A673 (cell line): ENCODE measurements around the gene NEB. TPM values are rescaled to one million over a fixed set of nuclear protein-coding genes. Genes with fewer than 3 reads are reported as not detected.

Experiments used
- BruUV-seq: library from RNA; stranded (reverse); fragments of 400-500 nt; replicated peaks from 2 replicates; lab custom pipeline; 2021; lab: Mats Ljungman, UMichigan
- CTCF ChIA-PET: fragments of 300-600 bp; sonication (Branson Sonifier 250); formaldehyde crosslinking; loops from one replicate; lab custom pipeline; 2022; ENCODE audit warnings: antibody characterized with exemption; lab: Charles Lee
- POLR2A ChIA-PET: fragments of 300-600 bp; sonication (Branson Sonifier 250); formaldehyde crosslinking; loops from one replicate; lab custom pipeline; 2022; ENCODE audit warnings: antibody characterized with exemption; ENCODE audit not compliant: low non-redundant PET; lab: Charles Lee
- DNase-seq: peaks from one replicate; pipeline ENCODE4 v3.0.0-alpha.2; 2015; ENCODE audit warnings: low spot score
- H3K27ac ChIP-seq: fragments of 200-600 bp; sonication (generic); 2 replicates; pipeline ENCODE4 v1.5.1; 2016; ENCODE audit warnings: mixed run types, low read depth, mild to moderate bottlenecking, mixed read lengths, antibody characterized with exemption, low read length; ENCODE audit not compliant: poor library complexity, severe bottlenecking
- H3K27me3 ChIP-seq: fragments of 200-600 bp; sonication (generic); replicated peaks from 2 replicates; pipeline ENCODE4 v1.6.1; 2017; ENCODE audit warnings: mixed run types, low read depth, mild to moderate bottlenecking, mixed read lengths, antibody characterized with exemption, low read length; ENCODE audit not compliant: insufficient read depth, poor library complexity
- H3K36me3 ChIP-seq: fragments of 200-600 bp; sonication (generic); 2 replicates; pipeline ENCODE4 v1.6.1; 2016; ENCODE audit warnings: mixed run types, mild to moderate bottlenecking, mixed read lengths, antibody characterized with exemption, low read length; ENCODE audit not compliant: insufficient read depth, poor library complexity, severe bottlenecking
- H3K4me1 ChIP-seq: fragments of 200-600 bp; sonication (generic); 2 replicates; pipeline ENCODE4 v1.6.1; 2017; ENCODE audit warnings: mixed run types, mild to moderate bottlenecking, mixed read lengths, antibody characterized with exemption, low read length; ENCODE audit not compliant: insufficient read depth, poor library complexity, severe bottlenecking
- H3K4me3 ChIP-seq: fragments of 200-600 bp; sonication (generic); 2 replicates; pipeline ENCODE4 v1.5.1; 2016; ENCODE audit warnings: low read depth, mixed run types, mild to moderate bottlenecking, mixed read lengths, low read length; ENCODE audit not compliant: poor library complexity, severe bottlenecking
- H3K9me3 ChIP-seq: fragments of 200-600 bp; sonication (generic); 2 replicates; pipeline ENCODE4 v1.6.1; 2016; ENCODE audit warnings: mixed run types, low read depth, mild to moderate bottlenecking, mixed read lengths, antibody characterized with exemption, low read length; ENCODE audit not compliant: poor library complexity, severe bottlenecking
- CTCF ChIP-seq: fragments of 300-800, 200-600 bp; sonication (generic); conservative IDR thresholded peaks from 2 replicates; pipeline ENCODE4 v1.5.1; 2017; ENCODE audit warnings: low read depth, mild to moderate bottlenecking, antibody characterized with exemption, low read length, moderate library complexity, mixed read lengths
- EZH2 ChIP-seq: fragments of 200-600 bp; sonication (generic); IDR thresholded peaks from 2 replicates; pipeline ENCODE4 v1.6.1; 2017; ENCODE audit warnings: borderline replicate concordance, low read depth, mild to moderate bottlenecking, mixed read lengths, antibody characterized with exemption, low read length; ENCODE audit not compliant: poor library complexity, severe bottlenecking
- intact Hi-C: fragments of 100-400 bp; cut with micrococcal nuclease; formaldehyde crosslinking; loops from one replicate; pipeline ENCODE4 v1.10.0; 2022; ENCODE audit not compliant: unreplicated experiment
- total RNA-seq: library from RNA; stranded (reverse); gene quantifications from 2 replicates; pipeline ENCODE4 v1.2.3, GENCODE V29; 2021

NEB gene
- total RNA-seq, 1 experiment from 2014 or later = 7.0 TPM

- no TSS peak for BruUV-seq
- H3K36me3 ChIP-seq = no peaks in the 10 kb centered on the region
- peak overlapping the region; percentile 30 for H3K4me3 ChIP-seq
- CTCF ChIA-PET = no interaction called here
- H3K4me1 ChIP-seq = peaks cover 29% of the 10 kb centered on the region
- intact Hi-C loops = no loop called here
- no peaks in the 10 kb centered on the region for H3K9me3 ChIP-seq
- TF ChIP-seq EZH2 (no peak), CTCF (no peak)
- H3K27ac ChIP-seq = peak overlapping the region; percentile 64
- no peaks in the 10 kb centered on the region for H3K27me3 ChIP-seq
- DNase-seq = peak; percentile 57
- POLR2A ChIA-PET = no interaction called here
Observed at GRCh38 chr2:151619337-151619989, 114.8 kb downstream of the NEB start.

GRCh38 chr2:151616760-151617339 is 117.4 kb downstream of the NEB start:
- no peak for DNase-seq
- Histone ChIP-seq H3K9me3 (no peaks in the 10 kb centered on the region), H3K4me1 (peaks cover 20% of the 10 kb centered on the region), H3K36me3 (no peaks in the 10 kb centered on the region), H3K4me3 (no peak overlapping the region), H3K27ac (no peak overlapping the region), H3K27me3 (no peaks in the 10 kb centered on the region)
- intact Hi-C loops = no loop called here
- CTCF ChIA-PET = no interaction called here
- no TSS peak for BruUV-seq
- POLR2A ChIA-PET = no interaction called here
- TF ChIP-seq EZH2 (no peak), CTCF (peak; percentile 24; the same call in 1 of the 2 replicates)

GRCh38 chr2:151614606-151615306 is 119.5 kb downstream of the NEB start:
- H3K4me3 ChIP-seq = no peak overlapping the region
- POLR2A ChIA-PET = no interaction called here
- no peak for TF ChIP-seq EZH2
- peak; percentile 41 for TF ChIP-seq CTCF
- intact Hi-C loops = no loop called here
- H3K4me1 ChIP-seq = peaks cover 18% of the 10 kb centered on the region
- CTCF ChIA-PET = no interaction called here
- DNase-seq = no peak
- no TSS peak for BruUV-seq
- H3K27me3 ChIP-seq = no peaks in the 10 kb centered on the region
- no peaks in the 10 kb centered on the region for H3K9me3 ChIP-seq
- H3K27ac ChIP-seq = no peak overlapping the region
- no peaks in the 10 kb centered on the region for H3K36me3 ChIP-seq
